ENCODE measurements around the gene BNIP1.

GRCh38 chr5:173178369-173178910, 34.1 kb downstream of the BNIP1 start:
- TF ChIP-seq, protein P1, sequence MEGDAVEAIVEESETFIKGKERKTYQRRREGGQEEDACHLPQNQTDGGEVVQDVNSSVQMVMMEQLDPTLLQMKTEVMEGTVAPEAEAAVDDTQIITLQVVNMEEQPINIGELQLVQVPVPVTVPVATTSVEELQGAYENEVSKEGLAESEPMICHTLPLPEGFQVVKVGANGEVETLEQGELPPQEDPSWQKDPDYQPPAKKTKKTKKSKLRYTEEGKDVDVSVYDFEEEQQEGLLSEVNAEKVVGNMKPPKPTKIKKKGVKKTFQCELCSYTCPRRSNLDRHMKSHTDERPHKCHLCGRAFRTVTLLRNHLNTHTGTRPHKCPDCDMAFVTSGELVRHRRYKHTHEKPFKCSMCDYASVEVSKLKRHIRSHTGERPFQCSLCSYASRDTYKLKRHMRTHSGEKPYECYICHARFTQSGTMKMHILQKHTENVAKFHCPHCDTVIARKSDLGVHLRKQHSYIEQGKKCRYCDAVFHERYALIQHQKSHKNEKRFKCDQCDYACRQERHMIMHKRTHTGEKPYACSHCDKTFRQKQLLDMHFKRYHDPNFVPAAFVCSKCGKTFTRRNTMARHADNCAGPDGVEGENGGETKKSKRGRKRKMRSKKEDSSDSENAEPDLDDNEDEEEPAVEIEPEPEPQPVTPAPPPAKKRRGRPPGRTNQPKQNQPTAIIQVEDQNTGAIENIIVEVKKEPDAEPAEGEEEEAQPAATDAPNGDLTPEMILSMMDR (IDR thresholded peaks at IDR 0.05) = no peak
- no peak for TF ChIP-seq POLR2A (IDR thresholded peaks at IDR 0.05)
- no peak for TF ChIP-seq EP300 (IDR thresholded peaks at IDR 0.05)
